IPS-18c (cell line): ENCODE measurements around the gene LXN.
"Not testable (repeated sequence)": the region's sequence is repeated elsewhere in the genome, so short reads cannot be mapped to it uniquely, and the experiment has no call there.

Source experiments
- H3K4me3 ChIP-seq: 2 replicates; pipeline ENCODE4 v1.7.0; 2013; ENCODE audit warnings: low read depth, mild to moderate bottlenecking, low read length, moderate library complexity; ENCODE audit not compliant: insufficient read depth
- H3K9me3 ChIP-seq: one replicate; pipeline ENCODE4 v1.6.1; 2013; ENCODE audit warnings: mild to moderate bottlenecking, low read length, moderate library complexity; ENCODE audit not compliant: control insufficient read depth, insufficient read depth

The LXN gene, protein sequence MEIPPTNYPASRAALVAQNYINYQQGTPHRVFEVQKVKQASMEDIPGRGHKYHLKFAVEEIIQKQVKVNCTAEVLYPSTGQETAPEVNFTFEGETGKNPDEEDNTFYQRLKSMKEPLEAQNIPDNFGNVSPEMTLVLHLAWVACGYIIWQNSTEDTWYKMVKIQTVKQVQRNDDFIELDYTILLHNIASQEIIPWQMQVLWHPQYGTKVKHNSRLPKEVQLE

DNA sequence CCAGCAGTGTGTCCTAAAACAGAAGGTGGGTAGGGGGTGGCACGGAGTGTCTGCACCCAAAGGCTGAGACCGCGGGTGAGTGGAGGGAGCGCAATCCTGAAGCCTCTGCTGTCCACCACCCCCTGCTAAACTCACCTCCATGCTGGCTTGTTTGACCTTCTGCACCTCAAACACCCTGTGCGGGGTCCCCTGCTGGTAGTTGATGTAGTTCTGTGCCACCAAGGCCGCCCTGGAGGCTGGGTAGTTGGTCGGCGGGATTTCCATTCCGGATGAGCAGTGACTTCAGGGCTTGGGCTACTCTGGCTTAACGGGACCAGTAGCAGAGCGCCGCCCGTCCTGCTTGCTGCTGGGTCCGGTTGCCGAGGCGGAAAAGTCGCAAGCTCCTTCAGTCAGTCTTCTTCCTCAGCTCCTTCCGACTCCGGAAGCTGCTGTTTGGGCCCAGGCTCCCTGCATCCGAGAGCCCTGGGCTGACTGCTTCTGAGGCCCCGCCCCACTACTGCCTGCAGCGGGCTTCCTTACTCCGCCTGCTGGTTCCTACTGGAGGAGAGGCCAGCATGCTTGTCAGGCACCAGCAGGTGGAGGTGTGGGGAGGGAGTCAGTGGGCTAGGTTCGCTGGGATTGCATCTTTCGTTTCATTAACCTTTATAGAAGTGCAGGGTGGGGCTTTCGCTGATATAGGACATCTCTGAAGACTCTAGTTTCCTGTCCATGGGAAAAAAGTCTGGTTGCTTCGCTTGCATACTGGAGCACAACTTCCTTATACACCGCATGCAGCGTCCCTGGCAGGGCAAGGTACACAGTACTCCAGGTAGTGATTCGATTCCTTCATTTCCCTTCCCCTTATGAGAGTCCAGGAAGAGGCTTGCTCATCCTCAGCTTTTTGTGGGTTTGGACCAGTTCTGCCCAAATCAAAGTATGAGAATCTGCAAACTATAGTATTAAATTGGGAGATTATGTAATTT, at the start of gene LXN:
Gene LXN, minus strand, starts transcription at position 434 of the 962 bp plus-strand sequence. Its CDS starts 170 bp downstream, at position 264.
- Histone ChIP-seq H3K9me3 (no peaks in the 10 kb centered on the region), H3K4me3 (peak within 1 kb of the TSS; percentile 81)

DNA sequence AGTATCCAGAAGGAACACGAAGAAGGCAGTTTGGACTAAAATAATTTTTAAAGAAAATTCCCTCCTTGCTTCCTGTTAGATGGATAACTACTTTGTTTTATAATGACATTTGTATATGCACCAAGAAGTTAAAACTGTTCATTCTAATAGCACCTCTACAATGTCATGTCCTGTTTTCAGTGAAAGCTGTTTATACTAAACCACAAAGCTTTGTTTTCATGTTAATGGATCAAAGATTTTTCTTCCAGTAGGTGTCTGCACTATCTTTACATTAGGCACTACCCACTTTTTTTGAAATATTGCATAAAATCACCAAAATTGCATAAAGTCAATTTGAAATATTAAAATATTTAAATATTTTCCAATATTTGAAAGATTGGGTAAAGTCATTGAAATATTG, 49.7 kb upstream of the LXN start:
- no peaks in the 10 kb centered on the region for H3K9me3 ChIP-seq
- no peak overlapping the region for H3K4me3 ChIP-seq

DNA sequence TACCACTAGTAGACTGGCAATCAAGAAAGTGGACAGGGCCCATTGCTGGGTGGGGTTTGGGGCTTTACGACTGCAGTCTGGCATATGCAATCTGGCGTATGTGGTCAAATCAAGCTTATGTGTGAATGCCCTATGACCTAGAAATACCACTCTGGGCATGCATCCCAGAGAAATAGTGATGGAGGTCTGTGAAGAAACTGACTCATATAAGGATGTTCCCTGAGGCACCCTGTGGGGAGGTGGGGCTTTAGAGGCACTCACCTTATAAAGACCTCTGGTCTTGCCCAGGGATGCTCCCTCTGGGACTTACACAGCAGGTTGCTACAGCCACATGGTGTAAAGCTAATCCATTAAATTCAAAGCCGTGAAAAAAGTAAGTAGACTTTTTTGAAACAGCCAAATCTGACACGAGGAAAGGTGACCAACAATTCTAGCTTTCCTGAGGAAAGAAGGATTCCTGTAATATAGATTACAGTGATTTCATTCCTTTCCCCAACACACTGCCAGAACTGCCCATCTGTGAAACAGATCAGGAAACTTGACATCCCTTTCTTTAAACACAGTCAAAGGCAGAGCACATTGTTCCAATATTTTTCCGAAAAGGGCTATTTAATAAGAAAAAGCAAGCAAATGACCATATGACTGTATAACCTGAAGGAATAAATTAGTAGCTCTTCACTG, 46.2 kb upstream of the LXN start:
- Histone ChIP-seq H3K9me3 (no peaks in the 10 kb centered on the region), H3K4me3 (no peak overlapping the region)

DNA sequence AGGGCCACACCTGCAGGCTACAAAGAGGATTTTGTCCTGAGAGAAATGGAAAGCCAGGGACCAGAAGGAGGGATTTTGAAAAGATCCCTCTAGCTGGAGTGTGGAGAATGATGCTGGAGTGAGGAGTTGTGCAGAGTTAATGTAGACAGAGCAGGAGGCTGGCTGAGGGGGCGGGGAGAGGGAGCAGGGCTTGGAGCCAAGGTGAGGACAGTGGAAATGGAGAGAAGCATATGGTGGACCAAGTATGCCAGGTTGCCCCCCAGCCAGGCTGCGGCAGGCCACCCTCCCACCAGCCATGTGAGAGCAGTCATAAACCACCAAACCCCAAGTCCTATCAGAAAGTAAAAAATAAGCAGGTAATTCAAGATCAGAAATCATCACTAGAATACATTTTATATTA, 45.1 kb upstream of the LXN start:
- H3K4me3 ChIP-seq: no peak overlapping the region
- H3K9me3 ChIP-seq: no peaks in the 10 kb centered on the region

DNA sequence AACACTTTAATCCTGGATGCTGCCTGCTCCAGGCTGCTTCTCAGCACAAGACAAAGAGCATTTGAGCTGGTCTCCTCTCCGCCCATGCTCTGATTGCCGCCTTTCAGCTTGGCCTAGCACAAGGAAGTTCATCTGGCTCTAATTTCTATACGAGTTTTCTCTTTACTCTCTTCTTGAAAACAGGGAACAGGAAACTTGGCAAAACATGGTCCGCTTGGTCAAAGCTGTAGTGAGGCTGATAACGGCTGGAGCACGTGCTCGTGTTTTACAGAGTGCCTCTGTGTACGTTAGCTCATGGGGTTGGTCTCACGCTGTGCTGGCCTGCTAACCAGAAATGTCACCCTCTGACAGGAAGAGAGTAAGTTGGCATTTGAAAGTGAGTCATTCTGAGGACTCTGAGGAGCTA, 40.6 kb upstream of the LXN start:
- no peaks in the 10 kb centered on the region for H3K9me3 ChIP-seq
- no peak overlapping the region for H3K4me3 ChIP-seq

DNA sequence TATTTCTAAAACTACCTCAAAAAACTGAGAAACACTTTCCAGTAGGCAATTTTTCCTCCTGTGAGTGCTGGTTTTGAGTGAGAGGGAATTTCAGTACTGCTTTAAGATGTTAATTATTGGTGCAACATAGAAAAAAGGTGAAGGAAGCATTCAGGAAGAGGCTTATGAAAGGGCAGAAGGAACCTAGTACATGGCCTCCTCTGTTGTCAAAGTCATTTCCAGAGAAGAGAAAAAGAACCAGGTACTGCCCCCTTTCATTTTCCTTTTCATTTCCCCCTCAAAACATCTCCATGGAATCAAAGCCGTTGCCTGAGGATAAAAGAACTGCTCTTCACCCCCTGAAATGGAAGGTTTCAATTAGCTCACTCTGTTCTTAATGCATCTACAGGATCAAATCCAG, 40.0 kb upstream of the LXN start:
- Histone ChIP-seq H3K9me3 (no peaks in the 10 kb centered on the region), H3K4me3 (no peak overlapping the region)

DNA sequence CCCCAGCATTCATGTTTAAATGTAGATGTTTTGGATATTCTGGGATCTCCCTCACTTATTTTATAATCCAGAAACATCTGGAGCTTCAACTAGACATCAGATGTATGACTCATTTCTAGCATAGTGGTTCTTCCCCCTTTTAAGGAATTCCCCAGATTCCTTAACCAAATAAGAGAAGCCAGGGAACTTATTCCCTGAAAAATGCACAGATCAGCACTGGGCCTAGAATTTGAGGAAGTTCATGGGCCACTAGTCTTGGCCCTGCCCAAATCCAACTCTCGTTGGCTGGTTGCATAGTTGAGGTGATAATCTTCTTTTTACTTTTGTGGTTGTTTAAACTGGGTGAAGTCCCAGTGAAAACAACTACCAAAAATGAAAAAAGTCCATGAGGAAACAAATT, 39.4 kb upstream of the LXN start:
- no peak overlapping the region for H3K4me3 ChIP-seq
- H3K9me3 ChIP-seq: no peaks in the 10 kb centered on the region

DNA sequence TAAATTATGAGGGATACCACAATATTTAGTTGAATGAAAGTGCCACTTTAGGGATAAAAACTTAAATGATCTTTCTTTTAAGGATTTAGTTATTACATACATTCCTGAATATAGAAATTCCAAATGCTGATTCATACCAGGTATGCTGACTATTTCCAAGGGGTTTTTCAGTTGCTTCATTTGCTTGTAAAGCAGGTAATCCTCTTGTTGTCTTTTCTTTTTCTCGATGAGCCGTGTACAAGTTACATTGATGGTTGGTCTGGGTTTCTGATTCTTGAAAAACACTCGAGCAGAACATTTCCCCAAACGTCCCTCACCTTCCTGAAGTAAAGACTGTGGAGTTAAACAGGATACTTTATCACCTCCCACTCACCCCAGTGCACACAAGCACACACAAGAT, 38.2 kb upstream of the LXN start:
- Histone ChIP-seq H3K4me3 (no peak overlapping the region), H3K9me3 (no peaks in the 10 kb centered on the region)

DNA sequence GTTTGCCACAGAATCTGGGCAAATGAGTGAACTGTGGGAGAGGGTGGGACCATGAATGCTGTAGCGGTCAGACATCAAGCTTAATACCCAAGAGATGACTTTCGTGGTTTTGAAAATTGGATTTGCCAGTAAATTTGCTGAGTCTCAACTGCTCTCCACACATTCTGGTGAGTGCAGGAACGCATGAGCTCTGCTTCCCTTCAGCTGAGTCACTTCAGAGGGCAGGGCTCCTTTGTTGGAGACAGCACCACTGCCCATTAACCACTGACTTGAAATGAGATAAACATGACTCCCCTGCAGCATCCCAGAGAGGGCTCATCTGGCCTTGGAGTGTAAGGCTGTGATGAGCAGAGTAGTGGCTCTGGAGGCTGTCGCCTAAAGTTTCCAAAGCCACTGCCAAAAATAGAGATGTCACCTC, 37.2 kb upstream of the LXN start:
- Histone ChIP-seq H3K4me3 (no peak overlapping the region), H3K9me3 (no peaks in the 10 kb centered on the region)

DNA sequence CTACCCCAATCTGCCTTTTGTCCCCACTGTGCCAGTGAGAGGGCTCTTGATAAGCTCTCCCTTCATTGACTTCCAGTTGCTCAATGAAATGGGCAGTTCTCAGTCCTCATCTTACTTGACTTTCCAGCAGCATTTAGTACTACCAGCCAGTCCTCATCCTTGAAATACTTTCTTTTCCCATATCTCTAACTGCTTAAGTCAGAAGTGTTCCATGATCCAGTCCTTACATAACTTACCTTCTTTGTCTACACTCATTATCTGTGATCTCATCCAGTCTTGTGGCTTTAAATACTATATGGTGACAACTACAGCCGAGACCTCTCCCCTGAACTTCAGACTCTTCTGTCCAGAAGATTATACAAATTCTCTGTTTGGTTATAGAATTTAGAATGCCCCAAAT, 31.1 kb upstream of the LXN start:
- Histone ChIP-seq H3K9me3 (no peaks in the 10 kb centered on the region), H3K4me3 (no peak overlapping the region)

DNA sequence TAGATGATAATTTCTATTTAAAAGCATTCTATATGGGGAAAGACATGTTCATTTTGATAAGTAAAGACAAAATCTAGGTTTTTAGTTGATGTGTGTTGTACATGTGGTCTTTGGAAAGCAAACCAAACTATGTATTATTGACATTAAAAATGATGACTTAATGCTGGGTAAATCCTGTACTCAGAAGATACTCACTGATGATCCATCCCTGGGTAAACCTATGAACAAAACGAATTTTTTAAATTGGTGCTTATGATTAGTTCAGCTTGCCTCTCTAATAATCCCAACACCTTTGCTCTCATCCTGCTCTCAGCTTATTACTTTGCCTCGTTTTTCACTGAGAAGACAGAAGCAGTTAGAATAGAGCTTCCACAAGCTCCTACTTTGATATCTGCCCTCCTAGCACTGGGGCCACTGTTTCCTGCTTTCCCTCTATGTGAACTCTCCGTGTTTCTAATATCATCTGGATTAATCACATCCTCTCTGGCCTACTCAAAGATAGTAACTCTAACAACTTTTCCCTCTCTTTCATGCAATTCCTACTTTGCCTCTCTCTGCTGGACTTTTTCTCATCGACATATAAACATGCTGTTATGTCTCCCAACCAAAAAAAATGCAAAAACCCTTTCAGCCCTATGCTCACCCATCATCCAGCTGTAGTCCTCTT, 30.5 kb upstream of the LXN start:
- Histone ChIP-seq H3K4me3 (no peak overlapping the region), H3K9me3 (no peaks in the 10 kb centered on the region)

DNA sequence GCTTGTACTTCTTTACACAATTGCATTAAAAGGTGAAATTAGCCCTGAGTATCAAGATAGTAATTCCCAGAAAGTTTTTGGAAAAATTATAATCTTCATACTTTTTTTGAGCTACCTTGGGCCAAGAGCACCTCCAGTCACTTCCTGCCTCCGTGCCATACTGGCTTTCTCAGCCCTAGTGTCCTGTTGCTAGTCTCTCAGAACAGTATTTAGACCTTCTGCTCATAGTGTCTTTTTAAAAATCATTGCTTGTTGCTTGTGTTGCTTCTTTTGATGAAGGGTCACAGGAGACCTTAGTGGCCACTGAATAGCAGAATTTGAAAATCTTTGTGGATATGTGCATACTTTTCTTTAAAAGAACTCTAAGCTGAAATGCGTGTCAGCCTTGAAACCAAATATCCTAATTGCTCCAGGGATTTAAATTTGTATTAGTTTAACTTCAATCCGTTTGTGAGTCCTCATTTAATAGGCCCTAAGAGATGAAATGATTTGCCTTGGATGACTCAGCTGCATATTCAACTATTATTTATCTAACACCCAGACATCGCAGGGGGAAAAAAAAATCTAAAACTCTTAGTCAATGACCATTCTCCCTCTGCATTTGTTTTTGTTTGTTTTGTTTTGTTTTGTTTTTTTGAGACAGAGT, 29.1 kb upstream of the LXN start:
- Histone ChIP-seq H3K9me3 (no peaks in the 10 kb centered on the region), H3K4me3 (no peak overlapping the region)

DNA sequence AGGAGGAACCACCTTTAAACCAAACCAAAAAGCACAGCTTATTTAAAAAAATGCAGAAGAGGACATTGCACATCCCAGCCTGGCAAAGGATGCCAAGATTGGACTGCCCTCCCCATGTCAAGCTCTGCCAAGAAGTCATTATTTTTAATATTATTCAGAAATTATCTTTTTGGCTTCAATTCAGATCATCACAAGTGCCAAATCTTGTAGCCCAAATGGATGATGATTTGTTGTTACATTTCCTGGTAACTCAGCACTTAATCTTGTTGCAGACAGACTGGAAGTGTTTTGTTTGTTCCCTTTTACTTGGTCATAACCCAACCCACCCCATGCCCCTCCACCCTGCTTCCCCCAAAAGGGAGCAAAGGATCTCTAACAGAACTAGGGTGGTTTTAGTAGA, 28.1 kb upstream of the LXN start:
- no peak overlapping the region for H3K4me3 ChIP-seq
- no peaks in the 10 kb centered on the region for H3K9me3 ChIP-seq

DNA sequence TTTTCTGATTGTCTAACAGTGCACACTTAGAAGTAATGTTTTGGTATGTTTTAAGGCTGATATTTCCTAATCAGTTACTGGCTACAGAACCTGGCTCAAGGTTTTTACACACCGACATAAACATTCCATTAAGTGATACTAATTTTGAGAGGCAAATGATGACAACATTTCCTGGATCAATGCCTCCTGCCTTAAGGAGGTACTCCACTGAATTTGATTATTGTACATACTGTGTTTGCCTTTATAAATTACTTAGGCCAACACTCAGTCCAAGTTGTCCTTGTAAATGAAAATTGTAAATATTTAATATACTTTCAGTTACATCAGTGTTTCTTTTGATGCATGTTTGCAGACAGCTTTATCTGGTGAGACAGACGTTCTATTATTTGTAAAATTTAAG, 24.2 kb upstream of the LXN start:
- Histone ChIP-seq H3K4me3 (no peak overlapping the region), H3K9me3 (no peaks in the 10 kb centered on the region)

DNA sequence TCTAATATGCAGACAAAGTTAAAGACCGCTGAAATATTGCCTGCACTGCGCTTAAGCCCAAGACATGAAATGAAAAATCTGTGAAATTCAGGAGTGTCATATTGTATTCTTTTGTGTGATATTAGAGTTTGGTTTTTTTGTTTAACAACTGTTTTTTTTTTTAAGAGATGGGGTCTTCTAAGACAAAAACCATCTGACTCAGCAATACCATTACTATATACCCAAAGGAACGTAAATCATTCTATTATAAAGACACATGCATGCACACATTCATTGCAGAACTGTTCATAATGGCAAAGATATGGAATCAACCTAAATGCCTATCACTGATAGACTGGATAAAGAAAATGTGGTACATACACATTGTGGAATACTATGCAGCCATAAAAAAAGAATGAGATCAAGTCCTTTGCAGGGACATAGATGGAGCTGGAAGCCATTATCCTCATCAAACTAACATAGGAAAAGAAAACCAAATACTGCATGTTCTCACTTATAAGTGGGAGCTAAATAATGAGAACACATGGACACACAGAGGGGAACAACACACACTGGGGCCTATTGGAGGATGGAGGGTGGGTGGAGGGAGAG, 21.5 kb upstream of the LXN start:
- not testable (repeated sequence) for H3K9me3 ChIP-seq, H3K4me3 ChIP-seq

DNA sequence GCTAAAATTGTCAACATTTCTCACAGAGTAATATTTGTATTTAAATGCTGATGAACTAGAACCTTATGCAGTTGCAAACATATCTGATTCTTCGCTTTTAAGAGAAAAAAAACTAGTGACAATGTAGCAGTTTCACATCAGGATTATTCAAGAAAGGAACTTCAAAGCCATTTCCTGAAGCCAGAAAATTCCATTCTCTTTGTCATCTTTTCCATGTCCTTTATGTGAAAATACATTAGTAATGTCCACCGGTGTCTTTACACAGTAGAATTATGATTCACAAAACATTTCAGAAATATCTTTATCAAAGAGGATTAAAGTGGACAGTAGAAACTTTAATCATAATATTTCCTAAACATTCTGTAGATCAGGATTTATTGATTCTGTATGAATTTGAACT, 12.7 kb upstream of the LXN start:
- H3K4me3 ChIP-seq: no peak overlapping the region
- H3K9me3 ChIP-seq: no peaks in the 10 kb centered on the region
